GM21619 (cell line): ENCODE measurements around the gene PPARD.

Source experiments
- ATAC-seq: cut with Tn5 transposase; IDR thresholded peaks from one replicate; pipeline ENCODE4 v1.9.1; 2021; ENCODE audit not compliant: unreplicated experiment

Gene PPARD

DNA sequence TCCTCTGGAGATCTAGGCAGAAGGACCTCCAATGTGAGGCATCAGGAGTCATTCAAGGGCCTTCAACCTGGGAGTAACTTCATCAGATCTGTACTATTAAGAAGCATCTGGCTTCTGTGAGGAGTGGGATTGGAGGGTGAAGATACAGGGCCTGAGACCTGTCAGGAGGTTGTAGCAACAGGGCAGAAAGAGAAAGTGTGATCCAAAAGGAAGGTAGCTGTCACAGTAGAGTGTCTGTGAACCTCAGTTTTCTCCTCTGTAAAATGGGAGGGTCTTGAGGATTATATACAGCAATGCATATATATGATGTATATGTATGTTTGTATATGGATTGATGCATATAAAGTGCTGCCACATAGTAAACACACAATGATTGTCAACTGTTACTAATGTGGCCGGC is 123.3 kb downstream of the PPARD start:
- no peak for ATAC-seq

DNA sequence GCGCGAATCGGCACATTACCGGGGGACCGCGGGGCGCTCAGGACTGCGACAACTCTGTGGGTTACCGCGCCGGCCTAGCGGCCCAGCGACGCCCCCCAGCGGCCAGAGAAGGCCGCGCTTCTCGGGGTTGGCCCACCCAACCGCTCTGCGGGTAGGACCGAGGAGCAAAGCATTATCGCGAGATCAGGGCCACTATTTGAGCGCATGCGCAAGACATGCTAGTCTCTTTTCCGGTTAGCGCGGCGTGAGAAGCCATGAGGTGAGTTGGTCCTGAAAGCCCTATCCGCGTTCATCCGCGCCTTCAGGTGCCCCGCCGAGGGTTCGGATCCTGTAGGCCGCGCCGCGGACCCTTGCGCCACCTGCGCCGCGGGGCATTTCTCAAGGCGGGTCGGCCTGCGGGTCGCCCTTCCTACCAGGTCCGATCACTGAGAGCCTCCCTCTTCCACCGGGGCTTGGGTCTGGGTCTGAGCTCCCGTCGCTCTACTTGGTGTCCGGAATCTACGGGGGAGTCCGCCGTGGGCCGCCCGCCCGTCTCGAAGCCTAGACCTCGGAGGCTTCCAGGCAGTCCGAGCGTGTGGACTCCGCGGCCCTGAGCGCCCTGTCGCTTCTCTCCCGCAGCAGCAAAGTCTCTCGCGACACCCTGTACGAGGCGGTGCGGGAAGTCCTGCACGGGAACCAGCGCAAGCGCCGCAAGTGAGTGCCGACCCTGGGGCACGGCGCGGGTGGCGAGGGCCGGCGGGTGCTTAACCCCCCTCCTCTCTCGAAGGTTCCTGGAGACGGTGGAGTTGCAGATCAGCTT is 126.0 kb downstream of the PPARD start, which contains the start of gene RPL10A:
RPL10A (plus strand) TSS at position 221 of the 799 bp plus-strand sequence; CDS start at position 255, 34 bp downstream.
- peak; percentile 70 for ATAC-seq

DNA sequence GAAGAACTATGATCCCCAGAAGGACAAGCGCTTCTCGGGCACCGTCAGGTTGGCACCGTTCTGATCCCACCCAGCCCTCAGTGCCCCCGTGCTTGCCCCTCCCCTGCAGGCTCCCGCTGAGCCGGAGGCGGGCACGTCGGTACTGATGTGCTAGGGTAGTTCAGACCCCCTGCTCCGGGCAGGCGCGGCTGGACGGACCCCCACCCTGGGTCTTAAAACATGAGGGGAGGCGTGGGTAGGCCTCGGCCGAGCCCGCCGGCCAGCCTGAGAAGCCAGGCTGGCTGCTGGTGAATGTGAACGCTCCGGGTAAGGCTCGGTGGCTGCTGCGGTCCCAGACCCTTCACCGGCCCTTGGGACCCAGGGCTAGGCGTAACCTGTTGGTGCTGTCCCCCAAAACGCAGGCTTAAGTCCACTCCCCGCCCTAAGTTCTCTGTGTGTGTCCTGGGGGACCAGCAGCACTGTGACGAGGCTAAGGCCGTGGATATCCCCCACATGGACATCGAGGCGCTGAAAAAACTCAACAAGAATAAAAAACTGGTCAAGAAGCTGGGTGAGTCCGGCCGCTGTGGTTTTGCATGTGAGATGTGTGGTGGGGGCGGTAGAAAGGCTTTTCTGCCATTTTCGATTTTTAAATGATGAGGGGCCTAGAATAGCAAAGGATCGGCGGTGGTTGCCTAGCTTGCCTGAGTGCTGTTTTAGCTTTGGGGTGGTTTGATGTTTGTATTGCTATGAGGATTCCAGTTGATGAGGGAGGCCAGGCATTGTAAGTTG is 126.8 kb downstream of the PPARD start:
- ATAC-seq, result peak; percentile 9

DNA sequence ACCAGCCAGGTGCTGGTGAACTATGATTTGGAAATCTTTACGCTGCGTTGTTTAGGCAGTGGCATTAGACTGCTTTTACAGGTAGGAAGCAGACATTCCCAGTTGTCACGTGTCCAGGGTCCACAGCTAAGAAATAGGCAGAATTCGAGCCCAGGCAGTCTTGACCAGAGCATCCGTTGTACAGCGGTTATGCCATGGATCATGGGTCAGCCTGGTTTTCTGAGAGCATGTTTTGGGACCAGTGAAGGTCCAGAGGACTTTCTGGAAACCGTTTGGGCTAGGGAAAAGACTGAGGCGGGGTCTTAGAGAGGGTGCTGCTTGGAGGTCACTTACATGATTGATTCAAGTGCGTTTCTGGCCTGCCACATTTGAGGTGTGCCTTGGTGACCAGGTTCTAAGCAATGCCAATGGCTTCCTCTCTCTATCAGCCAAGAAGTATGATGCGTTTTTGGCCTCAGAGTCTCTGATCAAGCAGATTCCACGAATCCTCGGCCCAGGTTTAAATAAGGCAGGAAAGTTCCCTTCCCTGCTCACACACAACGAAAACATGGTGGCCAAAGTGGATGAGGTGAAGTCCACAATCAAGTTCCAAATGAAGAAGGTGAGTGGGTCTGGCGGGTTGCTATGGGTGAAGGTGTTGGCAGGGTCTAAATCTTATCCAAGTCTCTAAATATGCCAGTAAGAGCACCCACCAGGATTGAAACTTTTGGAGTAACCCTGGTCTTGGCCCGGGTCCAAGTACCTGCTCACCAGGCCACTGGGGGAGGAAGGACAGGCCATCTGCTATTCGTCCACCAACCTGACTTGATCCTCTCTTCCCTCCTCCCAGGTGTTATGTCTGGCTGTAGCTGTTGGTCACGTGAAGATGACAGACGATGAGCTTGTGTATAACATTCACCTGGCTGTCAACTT is 127.6 kb downstream of the PPARD start:
- ATAC-seq, result no peak

DNA sequence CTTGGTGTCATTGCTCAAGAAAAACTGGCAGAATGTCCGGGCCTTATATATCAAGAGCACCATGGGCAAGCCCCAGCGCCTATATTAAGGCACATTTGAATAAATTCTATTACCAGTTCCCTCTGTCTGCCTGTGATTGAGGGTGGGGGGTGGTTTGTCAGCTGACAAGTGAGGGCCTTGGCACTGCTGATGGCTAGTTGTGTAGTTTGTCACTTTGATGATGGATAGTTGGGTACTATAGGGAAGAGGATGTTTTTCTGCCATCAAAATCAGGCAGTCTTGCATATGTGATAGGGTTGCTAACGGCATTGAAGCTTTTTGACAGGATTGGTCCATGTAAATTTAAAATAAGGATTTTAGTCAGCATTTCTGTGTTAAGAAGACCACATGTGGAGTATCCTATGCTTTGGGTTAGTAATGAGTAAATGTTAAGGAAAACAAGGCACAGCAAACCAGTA is 128.3 kb downstream of the PPARD start:
- ATAC-seq, result no peak

DNA sequence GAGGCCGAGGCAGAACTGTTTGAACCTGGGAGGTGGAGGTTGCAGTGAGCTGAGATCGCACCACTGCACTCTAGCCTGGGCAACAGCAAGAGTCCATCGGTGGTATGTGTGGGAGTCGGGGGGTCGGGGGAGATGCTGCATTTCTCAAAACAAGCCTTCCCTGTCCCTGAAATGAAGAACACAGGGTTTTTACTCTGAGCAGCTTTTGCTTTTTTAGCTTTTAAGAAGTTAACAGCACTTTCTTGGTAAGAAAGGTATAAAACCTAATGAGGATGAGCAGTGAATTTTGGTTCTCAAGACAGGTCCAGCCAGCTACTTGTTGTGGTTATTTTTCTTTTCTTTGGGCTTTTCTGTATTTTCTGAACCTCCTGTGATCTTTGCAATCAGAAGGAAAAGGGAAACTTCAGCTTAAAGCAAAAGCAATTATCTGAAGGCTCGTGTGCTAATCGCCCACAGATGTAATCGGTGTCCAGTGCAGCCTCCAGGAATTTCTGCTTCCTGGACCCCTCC is 129.5 kb downstream of the PPARD start:
- no peak for ATAC-seq

DNA sequence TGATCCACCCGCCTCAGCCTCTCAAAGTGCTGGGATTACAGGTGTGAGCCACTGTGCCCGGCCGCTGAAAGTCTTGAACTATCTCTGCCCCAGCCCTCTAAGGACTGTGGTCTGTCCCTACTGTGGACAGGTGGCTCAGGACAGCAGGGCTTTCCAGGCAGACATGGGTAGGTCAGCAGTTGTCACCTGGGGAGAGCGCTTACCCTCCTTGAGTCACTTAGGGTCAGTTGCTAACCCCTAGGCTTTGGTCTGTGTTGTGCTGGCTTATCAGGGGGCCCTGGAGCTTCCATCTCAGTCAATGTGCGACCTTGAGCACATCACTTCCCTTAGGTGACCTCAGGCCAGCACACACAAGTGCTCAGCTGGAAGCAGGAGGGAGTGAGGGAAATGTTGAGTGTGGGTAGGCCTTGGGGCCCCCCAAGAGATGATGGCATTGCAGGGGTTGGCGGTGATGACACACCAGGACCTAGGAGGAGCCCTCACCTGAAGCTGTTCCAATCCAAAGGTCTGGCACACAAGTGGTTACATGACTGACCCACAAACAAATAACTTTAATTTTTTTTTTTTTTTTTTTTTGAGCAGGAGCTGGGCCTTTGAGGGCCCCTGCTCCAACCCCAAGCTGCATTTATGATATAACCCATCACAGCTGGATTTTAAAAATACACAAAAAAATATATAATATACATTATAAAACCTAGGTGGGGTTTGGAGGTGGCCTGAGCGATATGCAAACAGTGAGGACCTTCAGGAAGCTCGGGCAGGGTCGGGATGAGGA is 130.9 kb downstream of the PPARD start:
- no peak for ATAC-seq

DNA sequence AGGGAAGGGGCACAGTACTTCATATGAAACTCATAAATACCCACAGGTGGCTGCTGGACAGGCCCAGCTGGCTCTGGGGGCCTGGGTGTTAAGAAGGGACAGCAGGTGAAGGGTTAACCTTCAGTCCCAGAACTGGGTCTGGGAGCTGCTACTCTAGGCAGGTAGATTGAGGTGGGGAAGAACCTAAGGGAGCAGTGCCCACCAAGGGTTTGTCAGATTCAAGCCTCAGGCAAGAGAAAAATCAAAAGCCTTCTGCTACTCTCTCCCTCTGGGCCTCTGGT is 131.4 kb downstream of the PPARD start:
- ATAC-seq, result no peak

DNA sequence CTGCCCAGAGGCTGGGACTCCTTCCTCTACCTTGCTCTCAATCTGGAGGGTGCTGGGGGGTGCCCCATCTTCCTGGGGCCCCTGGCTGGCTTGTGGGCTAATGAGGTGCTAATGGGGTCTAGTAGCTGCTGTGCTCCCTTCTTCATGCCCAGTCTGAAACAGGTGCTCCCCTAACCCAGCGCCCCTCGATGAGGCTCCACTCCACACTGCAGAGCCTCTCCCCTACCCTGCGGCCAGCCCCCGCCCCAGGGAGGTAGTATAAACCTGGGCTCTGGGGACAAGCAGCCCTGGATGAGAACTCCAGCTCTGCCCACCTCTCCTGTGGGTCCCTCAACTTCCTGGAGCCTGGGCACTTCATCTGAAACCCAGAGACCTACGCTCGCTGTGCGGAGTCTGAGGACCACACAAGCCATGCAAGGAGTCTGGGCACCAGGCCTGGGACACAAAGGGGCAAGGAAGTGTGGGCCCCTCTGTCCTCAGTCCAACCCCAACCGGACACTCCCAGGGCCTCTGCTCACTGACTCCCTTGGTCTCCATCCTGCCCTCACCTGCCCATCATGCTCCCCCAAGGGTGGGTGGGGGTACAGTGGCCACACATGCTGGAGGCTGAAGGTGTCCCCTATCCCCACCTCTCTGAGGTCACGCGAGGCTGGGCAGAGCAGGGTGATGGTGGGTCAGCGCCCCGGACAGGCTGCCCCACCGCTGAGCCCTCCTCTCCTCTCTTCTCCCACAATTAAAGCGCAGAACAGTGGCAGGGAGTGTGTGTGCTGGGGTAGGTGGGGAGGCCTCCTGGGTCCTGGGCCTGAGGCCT is 132.0 kb downstream of the PPARD start:
- ATAC-seq, result no peak

DNA sequence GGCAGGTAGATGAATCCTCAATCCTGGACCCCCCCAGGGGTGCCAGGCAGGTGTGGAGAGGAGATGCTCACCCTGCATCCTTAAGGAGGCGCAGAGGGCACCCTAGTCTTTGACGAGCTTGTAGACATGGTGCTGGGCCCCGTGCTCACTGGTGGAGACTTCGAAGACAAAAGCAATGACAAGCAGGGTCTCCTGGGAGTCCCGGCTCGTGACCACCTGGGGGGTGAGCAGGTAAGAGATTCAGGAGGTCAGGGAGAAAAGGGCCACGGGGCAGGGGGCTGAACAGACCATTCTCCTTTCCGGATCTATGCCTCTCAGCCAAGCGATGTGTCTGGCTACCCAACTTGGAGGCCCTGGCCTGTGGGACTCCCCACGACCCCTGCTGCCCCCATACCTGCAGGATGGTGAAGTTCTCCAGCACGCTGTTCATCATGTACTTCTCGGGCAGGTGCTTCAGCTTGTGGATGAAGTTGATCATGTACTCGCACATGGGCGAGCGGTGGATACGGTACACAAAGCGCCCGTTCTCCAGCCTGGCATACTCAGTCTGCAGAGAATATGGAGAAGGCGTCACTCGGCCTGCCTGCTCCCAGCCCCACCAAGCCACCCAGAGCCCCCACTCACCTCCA is 132.7 kb downstream of the PPARD start:
- no peak for ATAC-seq

DNA sequence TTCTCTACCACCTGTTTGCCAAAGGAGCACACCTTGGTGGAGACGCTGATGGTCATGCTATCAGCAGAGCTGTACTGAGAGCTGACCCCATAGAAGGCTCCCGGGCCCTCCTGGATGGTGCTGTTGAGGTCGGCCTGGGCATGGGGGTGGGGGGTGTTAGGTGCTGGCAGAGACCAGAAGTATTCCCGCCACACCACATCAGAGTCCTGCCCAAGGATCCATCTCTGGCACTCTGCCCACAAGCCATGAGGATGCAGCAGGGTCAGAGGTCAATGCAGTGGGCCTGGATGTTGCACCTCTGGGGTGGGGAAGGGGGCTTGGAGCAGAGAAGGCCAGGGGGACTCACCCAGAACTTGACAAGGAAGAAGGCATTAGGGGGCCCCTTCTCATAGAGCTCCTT is 133.2 kb downstream of the PPARD start:
- no peak for ATAC-seq

DNA sequence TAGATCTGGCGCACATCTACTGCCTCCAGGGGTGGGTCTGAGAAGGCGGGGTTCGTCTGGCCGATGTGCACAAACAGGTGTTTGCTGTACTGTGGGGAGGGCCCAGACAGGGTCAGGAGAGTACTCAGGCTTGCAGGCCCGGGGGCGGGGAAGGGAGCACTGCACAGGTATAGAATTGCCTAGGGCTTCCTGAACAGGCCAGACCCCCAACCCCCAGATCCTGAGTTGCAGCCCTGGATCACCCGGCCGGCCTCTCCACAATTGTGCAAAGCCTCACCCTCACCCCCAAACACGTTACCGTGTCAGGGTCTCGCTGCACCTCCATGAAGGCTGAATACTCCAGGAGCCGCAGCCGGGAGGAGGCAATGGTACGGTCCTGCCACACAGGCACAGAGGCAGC is 133.6 kb downstream of the PPARD start:
- ATAC-seq, result no peak

DNA sequence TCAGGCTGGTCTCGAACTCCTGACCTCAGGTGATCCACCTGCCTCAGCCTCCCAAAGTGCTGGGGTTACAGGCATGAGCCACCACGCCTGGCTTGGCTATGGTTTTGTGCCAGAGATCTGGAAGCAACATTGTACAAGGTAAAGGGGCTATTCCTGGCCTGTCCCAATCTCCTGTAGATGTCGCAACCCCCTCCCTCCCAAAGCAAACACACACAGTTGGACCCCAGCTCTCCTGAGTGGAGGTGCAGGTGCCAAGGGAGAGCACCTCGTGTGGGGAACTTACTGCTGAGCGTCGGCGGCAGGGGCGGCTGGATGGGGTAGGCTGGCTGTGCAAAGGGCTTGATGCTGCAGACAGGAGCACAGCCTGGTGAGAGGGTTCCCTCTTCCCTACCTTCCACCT is 134.7 kb downstream of the PPARD start:
- ATAC-seq, result no peak
